K562 (cell line): ENCODE results near the gene MINK1. TPM values are rescaled to one million over a fixed set of nuclear protein-coding genes. Genes with fewer than 3 reads are reported as not detected.

Experiments
- ATAC-seq: fragments of 200-7000 bp; cut with Tn5 transposase; 3 replicates; pipeline ENCODE4 v1.9.1; 2020; ENCODE audit warnings: moderate library complexity
- BruUV-seq: library from RNA; stranded (reverse); fragments of 400-500 nt; replicated peaks from 2 replicates; lab custom pipeline; 2021; lab: Mats Ljungman, UMichigan
- CTCF ChIA-PET: fragments of 300-600 bp; formaldehyde crosslinking; extraction: SDS; loops from one replicate; lab custom pipeline; 2021; ENCODE audit warnings: low intra/inter-chr PET ratio; lab: Yijun Ruan, JAX
- POLR2A ChIA-PET: fragments of 300-600, 350-650 bp; sonication (Branson Sonifier 250); formaldehyde crosslinking; extraction: SDS; loops from one replicate; lab custom pipeline; 2021; ENCODE audit warnings: antibody characterized with exemption, inconsistent platforms; lab: Yijun Ruan, JAX
- DNase-seq, 4 experiments: peaks; one replicate each; pipeline versions ENCODE4 v3.0.0 to v3.0.0-alpha.2; 2011 to 2018; ENCODE audit warnings: low spot score in 3 of 4, mixed read lengths in 3 of 4; ENCODE audit errors: extremely low read depth in 1 of 4
- FAIRE-seq: peaks from 2 replicates; lab custom pipeline; 2011; peaks lifted over from hg19 to GRCh38; lab: Jason Lieb, UNC
- H2AFZ ChIP-seq: 2 replicates; pipeline ENCODE4 v1.6.0; 2011; ENCODE audit warnings: low read depth, low read length, control low read depth, inconsistent platforms
- H3K27ac ChIP-seq: fragments of 200-600 bp; 3 replicates; pipeline ENCODE4 v1.8.0; 2011; ENCODE audit warnings: low read depth, mild to moderate bottlenecking, control low read depth, inconsistent platforms, low read length, moderate library complexity, mixed read lengths; ENCODE audit errors: extremely low read depth
- H3K27me3 ChIP-seq, 2 experiments: fragments of 300-600 bp in 1 of 2; 2 replicates in 1 of 2; 3 replicates in 1 of 2; pipeline versions ENCODE4 v1.6.0 to v1.8.0; 2011; ENCODE audit warnings: inconsistent platforms in 2 of 2, low read length in 2 of 2, mild to moderate bottlenecking in 1 of 2, mixed read lengths in 1 of 2, moderate library complexity in 1 of 2; ENCODE audit not compliant: control insufficient read depth in 2 of 2, insufficient read depth in 2 of 2
- H3K36me3 ChIP-seq: fragments of 300-600 bp; 3 replicates; pipeline ENCODE4 v1.8.0; 2011; ENCODE audit warnings: mild to moderate bottlenecking, low read length, inconsistent platforms; ENCODE audit not compliant: control insufficient read depth, insufficient read depth
- H3K4me1 ChIP-seq, 2 experiments: fragments of 200-600 bp in 1 of 2; replicated peaks in 1 of 2; 2 replicates in 1 of 2; 3 replicates in 1 of 2; pipeline versions ENCODE4 v1.5.1 to v1.8.0; 2011; ENCODE audit warnings: inconsistent platforms in 2 of 2, low read length in 2 of 2, mild to moderate bottlenecking in 1 of 2, mixed read lengths in 1 of 2, moderate library complexity in 1 of 2; ENCODE audit not compliant: control insufficient read depth in 2 of 2, insufficient read depth in 2 of 2
- H3K4me2 ChIP-seq: 2 replicates; pipeline ENCODE4 v1.6.1; 2011; ENCODE audit warnings: low read length, control low read depth, inconsistent platforms, mixed read lengths; ENCODE audit not compliant: insufficient read depth
- H3K4me3 ChIP-seq: fragments of 200-600 bp; sonication (generic), shearing (Covaris generic); 2 replicates; pipeline ENCODE4 v1.5.1; 2016; ENCODE audit warnings: control low read depth, inconsistent platforms
- H3K79me2 ChIP-seq: fragments of 200-600 bp; 3 replicates; pipeline ENCODE4 v1.8.0; 2011; ENCODE audit warnings: low read length, inconsistent platforms; ENCODE audit not compliant: control insufficient read depth, insufficient read depth
- H3K9ac ChIP-seq, 2 experiments: 2 replicates each; pipeline versions ENCODE4 v1.6.0 to v1.6.1; 2011; ENCODE audit warnings: low read depth in 2 of 2, low read length in 2 of 2, control low read depth in 1 of 2, inconsistent platforms in 1 of 2, mild to moderate bottlenecking in 1 of 2, mixed read lengths in 1 of 2; ENCODE audit not compliant: insufficient read depth in 1 of 2
- H3K9me1 ChIP-seq: one replicate; pipeline ENCODE4 v1.6.0; 2011; ENCODE audit warnings: inconsistent platforms, mild to moderate bottlenecking, low read length, moderate library complexity; ENCODE audit not compliant: control insufficient read depth, insufficient read depth
- H3K9me3 ChIP-seq: replicated peaks from 2 replicates; pipeline ENCODE4 v1.5.1; 2011; ENCODE audit warnings: low read depth, low read length, inconsistent platforms; ENCODE audit not compliant: control insufficient read depth, insufficient read depth
- H4K20me1 ChIP-seq: replicated peaks from 2 replicates; pipeline ENCODE4 v1.6.1; 2011; ENCODE audit warnings: low read length, inconsistent platforms, mixed read lengths; ENCODE audit not compliant: control insufficient read depth, insufficient read depth
- ARID2 ChIP-seq: fragments of 450-650 bp; IDR thresholded peaks from 2 replicates; pipeline ENCODE4 v1.6.1; 2017; ENCODE audit warnings: antibody characterized with exemption, mild to moderate bottlenecking
- ASH1L ChIP-seq: fragments of 450-650 bp; IDR thresholded peaks from 2 replicates; pipeline ENCODE4 v1.6.1; 2018; ENCODE audit warnings: borderline replicate concordance, mild to moderate bottlenecking, low read depth; ENCODE audit not compliant: partially characterized antibody
- ATF7 ChIP-seq: fragments of 450-650 bp; IDR thresholded peaks from 2 replicates; pipeline ENCODE4 v1.7.1; 2014; ENCODE audit warnings: mild to moderate bottlenecking, moderate library complexity
- C11orf30 ChIP-seq: fragments of 450-650 bp; IDR thresholded peaks from 2 replicates; pipeline ENCODE4 v1.6.1; 2016; ENCODE audit warnings: low read depth, mild to moderate bottlenecking
- CAMTA2 ChIP-seq: fragments of 250-450 bp; sonication (Bioruptor Pico); conservative IDR thresholded peaks from 2 replicates; pipeline ENCODE4 v1.5.1; 2022
- ELF1 ChIP-seq: fragments of 200-800 bp; sonication (Bioruptor generic); IDR thresholded peaks from 2 replicates; pipeline ENCODE4 v1.6.1; 2016; ENCODE audit warnings: missing genetic modification characterization, missing compliant biosample characterization
- MEIS2 ChIP-seq: fragments of 450-650 bp; IDR thresholded peaks from 2 replicates; pipeline ENCODE4 v1.6.1; 2014; ENCODE audit warnings: mild to moderate bottlenecking; ENCODE audit not compliant: partially characterized antibody
- NR4A1 ChIP-seq, 2 experiments: fragments of 250-450 bp in 1 of 2; fragments of 450-650 bp in 1 of 2; sonication (Bioruptor Pico) in 1 of 2; IDR thresholded peaks; 2 replicates each; pipeline versions ENCODE4 v1.4.0 to v1.6.1; 2016 to 2020; ENCODE audit warnings: mild to moderate bottlenecking in 2 of 2, missing compliant biosample characterization in 1 of 2, missing genetic modification characterization in 1 of 2, moderate library complexity in 1 of 2
- PHTF2 ChIP-seq: fragments of 250-450 bp; sonication (Bioruptor Pico); IDR thresholded peaks from 2 replicates; pipeline ENCODE4 v1.5.0; 2021; ENCODE audit warnings: mild to moderate bottlenecking
- POLR2A ChIP-seq: fragments of 450-650 bp; conservative IDR thresholded peaks from 2 replicates; pipeline ENCODE4 v1.6.1; 2016
- SMAD2 ChIP-seq: fragments of 150-350 bp; IDR thresholded peaks from 2 replicates; pipeline ENCODE4 v1.6.1; 2014; ENCODE audit warnings: low read depth, mild to moderate bottlenecking, low read length
- ZNF316 ChIP-seq: fragments of 450-650 bp; IDR thresholded peaks from 2 replicates; pipeline ENCODE4 v1.6.1; 2016
- WGBS: fragments of 100-300 bp; shearing (Covaris generic); methylation state at CpG from one replicate; pipeline ENCODE4 v1.1.6; 2016; ENCODE audit warnings: low coverage, mixed read lengths; ENCODE audit not compliant: insufficient coverage; ENCODE audit errors: missing lambda C conversion rate; 5-methylcytosine and 5-hydroxymethylcytosine counted together
- in situ Hi-C: fragments of 300-500 bp; cut with MboI; formaldehyde crosslinking; loops from 4 replicates; pipeline ENCODE4 v1.15.0; 2018; ENCODE audit warnings: inconsistent platforms, mixed read lengths
- intact Hi-C: fragments of 100-400 bp; cut with micrococcal nuclease; formaldehyde crosslinking; loops from 2 replicates; pipeline ENCODE4 v1.14.2; 2022
- polyA plus RNA-seq, 8 experiments: library from polyadenylated mRNA; depleted of rRNA in 4 of 8; stranded (reverse) in 5 of 8; unstranded in 3 of 8; fragments of >200 nt; fragmentation: Nextera tagmentation in 2 of 8; fragmentation: Illumina TruSeq in 1 of 8; extraction: Ambion mirVana in 2 of 8; extraction: Trizol in 1 of 8; gene quantifications; 2 replicates each; pipeline versions ENCODE4 v1.2.1 to v1.2.3, GENCODE V29; 2011 to 2014; ENCODE audit warnings: inconsistent platforms in 1 of 8, missing spikeins in 1 of 8
- total RNA-seq, 7 experiments: library from RNA; depleted of rRNA in 6 of 7; stranded (reverse); fragments of >200 nt in 6 of 7; fragmentation: Illumina TruSeq in 2 of 7; extraction: Trizol in 2 of 7; gene quantifications; 2 replicates each; pipeline versions ENCODE4 v1.2.1 to v1.2.3, GENCODE V29; 2011 to 2021; ENCODE audit warnings: low replicate concordance in 1 of 7

The MINK1 gene
- total and polyA plus RNA-seq, 9 of the 15 experiments (the other 6 are each of a cell fraction or from before 2014, with no cell fraction given) = 0.11 to 54.2 (median 14.9) TPM

GRCh38 chr17:4837471-4838308 is 4.5 kb downstream of the MINK1 start:
- peak overlapping the region; percentile 79 for H3K4me2 ChIP-seq
- no peak for ATAC-seq
- H3K4me1 ChIP-seq = peaks cover 52 to 61% of the 10 kb centered on the region in 2 experiments
- H3K79me2 ChIP-seq = peaks cover 89% of the 10 kb centered on the region
- no TSS peak for BruUV-seq
- H3K4me3 ChIP-seq = peak overlapping the region; percentile 14; the same call in 1 of the 2 replicates
- H3K36me3 ChIP-seq = peaks cover 22% of the 10 kb centered on the region; the same call in 2 of the 3 replicates
- in situ Hi-C loops = no loop called here
- no peaks in the 10 kb centered on the region for H3K27me3 ChIP-seq
- no peak for DNase-seq
- no peaks in the 10 kb centered on the region for H3K9me1 ChIP-seq
- TF ChIP-seq ASH1L (no peak), ZNF316 (peak; percentile 73), ELF1 (tag) (no peak), C11orf30 (peak; percentile 62), NR4A1 (CRISPR knock-in tag; IDR thresholded peaks at IDR 0.05) (no peak), NR4A1 (tag; IDR thresholded peaks at IDR 0.05) (no peak), PHTF2 (no peak), ARID2 (no peak), MEIS2 (peak; percentile 47), SMAD2 (no peak), POLR2A (no peak), ATF7 (0 out of 2 replicates have a peak, but pooled peaks have one; percentile 12), CAMTA2 (CRISPR knock-in tag) (no peak)
- WGBS = 22% methylated on average over 12 of the region's 13 CpGs
- ChIA-PET CTCF (no interaction called here), POLR2A (interaction anchor here (0.5 to 1.8 kb wide), 5 partner anchors 15 to 48 kb away, joined by 3 to 6 read pairs (median 4); partner anchors contain the start of gene PSMB6)
- no peak for FAIRE-seq
- H4K20me1 ChIP-seq = no peaks in the 10 kb centered on the region
- no peak overlapping the region for H2AFZ ChIP-seq
- H3K9ac ChIP-seq = peak overlapping the region; percentile 62 to 76; a peak in 3 of 4 replicates
- no peaks in the 10 kb centered on the region for H3K9me3 ChIP-seq
- intact Hi-C loops = loop anchor here (1.0 kb wide), 1 partner anchor 42 kb away; no protein-coding TSS in a partner anchor
- H3K27ac ChIP-seq = peak overlapping the region; percentile 92
